Activated CD8-positive, alpha-beta memory T cell treated with anti-CD3 and anti-CD28 coated beads, Interleukin-2, amount 50 U/mL, for 24 hours (primary cell): ENCODE measurements around the gene PID1.

Experiments used
- DNase-seq: peaks from one replicate; pipeline ENCODE4 v3.0.0-alpha.2; 2020; ENCODE audit errors: extremely low read depth

PID1 gene

GRCh38 chr2:229261076-229261475 is 10.0 kb downstream of the PID1 start:
- no peak for DNase-seq

- no peak for DNase-seq
Measured at GRCh38 chr2:229257985-229258384, 13.1 kb downstream of the PID1 start.

GRCh38 chr2:229256376-229256775 is 14.7 kb downstream of the PID1 start:
- no peak for DNase-seq

GRCh38 chr2:229254206-229254605 is 16.9 kb downstream of the PID1 start:
- DNase-seq: no peak

GRCh38 chr2:229252996-229253395 is 18.1 kb downstream of the PID1 start:
- no peak for DNase-seq

GRCh38 chr2:229252280-229252679 is 18.8 kb downstream of the PID1 start:
- no peak for DNase-seq

- no peak for DNase-seq
Measured at GRCh38 chr2:229249536-229249935, 21.6 kb downstream of the PID1 start.

GRCh38 chr2:229246334-229246733 is 24.8 kb downstream of the PID1 start:
- no peak for DNase-seq

GRCh38 chr2:229244975-229245374 is 26.1 kb downstream of the PID1 start:
- no peak for DNase-seq

- DNase-seq: no peak
Measured at GRCh38 chr2:229243890-229244560, 27.1 kb downstream of the PID1 start.

GRCh38 chr2:229240984-229241491 is 30.0 kb downstream of the PID1 start:
- no peak for DNase-seq

GRCh38 chr2:229239021-229239420 is 32.1 kb downstream of the PID1 start:
- DNase-seq: no peak

- no peak for DNase-seq
Measured at GRCh38 chr2:229237270-229237669, 33.8 kb downstream of the PID1 start.

- no peak for DNase-seq
Measured at GRCh38 chr2:229235131-229235914, 35.8 kb downstream of the PID1 start.

- DNase-seq: no peak
Measured at GRCh38 chr2:229231885-229232284, 39.2 kb downstream of the PID1 start.

GRCh38 chr2:229231328-229231868 is 39.7 kb downstream of the PID1 start:
- no peak for DNase-seq

- no peak for DNase-seq
Measured at GRCh38 chr2:229230911-229231310, 40.2 kb downstream of the PID1 start.

- DNase-seq: no peak
Measured at GRCh38 chr2:229230256-229230655, 40.8 kb downstream of the PID1 start.

- DNase-seq: no peak
Measured at GRCh38 chr2:229226382-229226781, 44.7 kb downstream of the PID1 start.

GRCh38 chr2:229223107-229223506 is 48.0 kb downstream of the PID1 start:
- DNase-seq: no peak

- DNase-seq: no peak
Measured at GRCh38 chr2:229221641-229222040, 49.4 kb downstream of the PID1 start.

- no peak for DNase-seq
Measured at GRCh38 chr2:229220254-229220653, 50.8 kb downstream of the PID1 start.
